HG03469 (cell line): ENCODE data around the gene FAM174C.

Source experiments
- ATAC-seq: cut with Tn5 transposase; IDR thresholded peaks from one replicate; pipeline ENCODE4 v1.9.1; 2021; ENCODE audit warnings: mild to moderate bottlenecking, moderate library complexity, moderate number of reproducible peaks; ENCODE audit not compliant: unreplicated experiment

FAM174C gene

DNA sequence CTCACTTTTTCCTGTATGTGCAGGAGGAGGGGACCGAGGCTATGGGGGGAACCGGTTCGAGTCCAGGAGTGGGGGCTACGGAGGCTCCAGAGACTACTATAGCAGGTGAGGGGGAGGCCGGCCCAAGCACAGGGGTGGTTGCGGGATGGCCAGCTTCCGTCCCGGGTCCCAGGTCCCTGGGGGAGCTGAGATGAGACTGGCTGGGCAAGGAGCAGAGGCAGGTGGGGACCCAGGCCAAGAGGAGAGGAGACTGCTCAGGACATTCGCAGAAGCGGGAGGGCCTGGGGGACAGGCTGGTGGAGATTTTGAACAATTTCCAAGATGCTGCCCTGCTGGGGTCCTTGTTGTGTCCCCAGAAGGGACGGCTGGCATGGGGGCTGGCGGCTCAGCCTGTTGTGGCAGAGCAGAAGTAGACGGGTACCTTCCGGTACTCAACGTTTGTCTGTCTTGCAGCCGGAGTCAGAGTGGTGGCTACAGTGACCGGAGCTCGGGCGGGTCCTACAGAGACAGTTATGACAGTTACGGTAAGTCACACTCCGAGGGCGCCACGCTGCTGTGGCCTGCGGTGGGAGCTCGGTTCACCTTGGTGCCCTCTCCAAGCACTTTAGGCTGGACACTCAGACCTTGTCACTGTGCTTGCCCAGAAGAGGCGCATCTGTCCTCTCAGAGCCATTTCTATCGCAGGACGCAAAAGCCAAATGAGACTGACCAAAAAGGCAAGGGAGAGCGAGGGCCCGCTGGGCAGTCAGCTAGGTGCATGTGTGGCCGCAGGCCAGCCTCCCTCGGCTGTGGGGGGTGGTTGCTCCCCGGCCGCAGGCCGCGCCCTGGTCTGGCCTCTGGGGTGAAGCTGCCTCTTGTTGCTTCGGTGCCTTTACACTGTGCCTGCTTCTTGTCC, 3.6 kb upstream of the FAM174C start:
- no peak for ATAC-seq

DNA sequence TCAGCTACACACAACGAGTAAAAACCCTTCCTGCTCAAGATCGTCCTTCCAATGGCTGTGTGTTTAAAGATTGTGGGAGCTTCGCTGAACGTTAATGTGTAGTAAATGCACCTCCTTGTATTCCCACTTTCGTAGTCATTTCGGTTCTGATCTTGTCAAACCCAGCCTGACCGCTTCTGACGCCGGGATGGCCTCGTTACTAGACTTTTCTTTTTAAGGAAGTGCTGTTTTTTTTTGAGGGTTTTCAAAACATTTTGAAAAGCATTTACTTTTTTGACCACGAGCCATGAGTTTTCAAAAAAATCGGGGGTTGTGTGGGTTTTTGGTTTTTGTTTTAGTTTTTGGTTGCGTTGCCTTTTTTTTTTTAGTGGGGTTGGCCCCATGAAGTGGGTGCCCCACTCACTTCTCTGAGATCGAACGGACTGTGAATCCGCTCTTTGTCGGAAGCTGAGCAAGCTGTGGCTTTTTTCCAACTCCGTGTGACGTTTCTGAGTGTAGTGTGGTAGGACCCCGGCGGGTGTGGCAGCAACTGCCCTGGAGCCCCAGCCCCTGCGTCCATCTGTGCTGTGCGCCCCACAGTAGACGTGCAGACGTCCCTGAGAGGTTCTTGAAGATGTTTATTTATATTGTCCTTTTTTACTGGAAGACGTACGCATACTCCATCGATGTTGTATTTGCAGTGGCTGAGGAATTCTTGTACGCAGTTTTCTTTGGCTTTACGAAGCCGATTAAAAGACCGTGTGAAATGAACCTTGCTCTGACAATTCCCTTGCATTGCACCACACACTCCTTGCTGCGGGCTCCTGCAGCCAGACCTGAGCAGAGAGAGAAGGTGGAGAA, 2.7 kb upstream of the FAM174C start:
- no peak for ATAC-seq

GRCh38 chr19:1273263-1274041, 1.9 kb upstream of the FAM174C start:
- no peak for ATAC-seq

- no peak for ATAC-seq
These were observed 1.1 kb upstream of the FAM174C start for GRCh38 chr19:1274081-1274851.

GRCh38 chr19:1274852-1275259, 474 bp upstream of the FAM174C start:
- no peak for ATAC-seq

DNA sequence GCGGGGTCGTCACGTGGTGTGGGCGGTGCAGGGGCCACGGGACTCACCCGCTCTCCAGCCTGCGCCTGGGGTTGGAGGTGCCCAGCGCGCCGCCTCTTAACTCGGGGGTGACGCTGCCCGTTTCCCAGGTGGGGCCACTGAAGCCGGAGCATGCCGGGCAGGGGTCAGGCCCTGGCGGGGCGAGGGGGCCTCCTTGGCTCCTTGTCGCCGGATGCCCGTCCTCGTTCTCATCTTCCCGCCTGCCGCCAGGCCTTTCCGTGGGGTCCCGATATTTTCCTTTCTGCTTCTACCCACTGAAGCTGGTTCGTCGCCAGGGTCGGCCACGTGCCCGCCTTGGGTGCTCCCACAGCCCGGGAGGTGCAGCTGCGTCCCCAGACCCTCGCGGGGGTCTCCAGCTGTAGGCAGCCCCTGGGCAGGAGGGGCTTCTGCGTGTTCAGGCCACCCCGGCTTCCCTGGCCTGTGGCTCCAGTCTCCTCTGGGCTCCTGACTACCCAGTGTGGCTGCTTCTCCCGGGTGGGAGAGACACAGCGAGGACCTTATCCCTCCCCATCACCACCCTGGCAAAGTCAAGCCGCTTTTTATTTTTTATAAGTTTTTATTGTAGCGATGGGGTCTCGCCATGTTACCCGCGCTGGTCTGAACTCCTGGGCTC, 772 bp downstream of the FAM174C start:
- peak; percentile 14 for ATAC-seq

DNA sequence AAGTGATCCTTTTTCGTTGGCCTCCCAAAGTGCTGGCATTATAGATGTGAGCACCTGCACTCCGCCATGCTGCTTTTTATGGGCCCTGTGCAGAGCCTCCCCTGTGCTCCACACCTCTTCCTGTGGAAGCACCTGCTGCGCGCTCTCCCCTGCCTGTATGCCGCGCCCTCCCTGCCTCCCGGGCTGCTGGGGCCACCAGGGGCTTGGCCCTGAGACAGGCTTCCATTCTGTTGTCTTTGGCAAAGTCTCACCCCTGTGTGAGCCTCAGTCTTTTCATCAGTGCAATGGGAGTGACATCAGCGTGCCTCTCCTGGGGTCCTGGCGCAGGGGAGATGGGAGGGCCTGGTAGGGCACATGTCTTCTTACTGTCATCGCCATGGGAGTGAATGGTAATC, 1.3 kb downstream of the FAM174C start:
- no peak for ATAC-seq

GRCh38 chr19:1277061-1277460, 1.7 kb downstream of the FAM174C start:
- no peak for ATAC-seq

DNA sequence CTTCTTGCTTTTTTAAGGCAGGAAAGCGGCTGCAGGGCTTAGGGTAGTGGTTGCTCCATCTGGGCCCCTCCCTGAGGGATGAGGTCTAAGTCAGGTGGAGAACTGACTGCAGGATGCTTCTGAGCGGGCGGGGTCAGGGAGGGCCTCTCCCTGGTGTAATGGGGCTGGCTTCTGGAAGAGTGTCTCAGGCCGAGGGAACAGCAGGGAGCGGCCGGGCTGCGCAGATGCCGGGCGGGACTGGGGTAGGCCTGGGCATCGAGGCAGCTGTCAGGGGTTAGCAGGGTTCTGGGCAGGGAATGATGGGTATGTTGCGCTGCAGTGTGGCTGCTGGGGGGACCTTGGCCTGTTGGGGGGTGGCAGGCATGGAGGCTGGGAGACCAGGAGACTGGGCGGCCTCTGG, 2.7 kb downstream of the FAM174C start:
- ATAC-seq = no peak

DNA sequence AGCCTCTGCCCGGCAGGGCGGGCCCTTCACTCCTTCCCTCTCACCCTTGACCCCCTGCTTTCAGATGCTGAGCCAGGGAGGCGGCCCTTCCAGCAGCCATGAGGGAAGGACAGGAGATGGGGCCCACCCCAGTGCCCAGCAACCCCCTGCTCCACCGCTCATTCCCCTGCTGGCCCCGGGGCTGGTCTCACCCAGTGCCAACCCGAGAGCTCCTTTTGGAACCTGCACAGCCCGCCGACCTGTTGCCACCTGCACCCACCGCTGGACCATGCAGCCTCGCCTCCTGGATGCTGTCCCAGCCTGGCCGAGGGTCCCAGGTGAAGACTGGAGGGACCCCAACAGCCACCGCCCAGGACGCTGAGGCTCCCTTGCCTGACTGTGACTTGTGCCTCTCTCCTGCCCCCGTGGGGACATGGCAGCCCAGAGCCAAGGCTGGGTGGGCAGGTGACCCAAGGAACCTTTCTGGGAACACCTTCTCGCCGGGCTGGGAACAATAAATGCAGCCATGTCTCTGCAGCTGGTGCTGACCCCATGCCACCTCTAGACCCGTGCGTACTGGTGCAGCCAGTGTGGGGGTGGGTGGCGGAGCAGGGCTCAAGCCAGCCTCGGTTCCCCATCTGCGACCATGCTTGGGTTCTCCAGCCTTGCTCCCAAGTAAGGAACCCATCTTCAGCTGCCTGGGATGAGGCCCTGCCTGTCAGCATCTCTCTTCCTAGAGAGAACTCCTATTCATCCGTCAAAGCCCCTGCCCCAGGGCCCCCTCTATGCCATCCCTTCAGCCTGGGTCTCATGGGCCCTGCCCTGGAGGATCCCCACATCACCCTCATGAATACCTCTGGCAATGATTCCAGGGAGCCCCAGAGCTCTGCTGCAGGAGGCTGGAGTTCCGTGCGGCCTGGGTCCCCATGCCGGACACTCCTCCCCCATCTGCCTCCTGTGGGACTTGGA, 3.7 kb downstream of the FAM174C start:
- no peak for ATAC-seq

DNA sequence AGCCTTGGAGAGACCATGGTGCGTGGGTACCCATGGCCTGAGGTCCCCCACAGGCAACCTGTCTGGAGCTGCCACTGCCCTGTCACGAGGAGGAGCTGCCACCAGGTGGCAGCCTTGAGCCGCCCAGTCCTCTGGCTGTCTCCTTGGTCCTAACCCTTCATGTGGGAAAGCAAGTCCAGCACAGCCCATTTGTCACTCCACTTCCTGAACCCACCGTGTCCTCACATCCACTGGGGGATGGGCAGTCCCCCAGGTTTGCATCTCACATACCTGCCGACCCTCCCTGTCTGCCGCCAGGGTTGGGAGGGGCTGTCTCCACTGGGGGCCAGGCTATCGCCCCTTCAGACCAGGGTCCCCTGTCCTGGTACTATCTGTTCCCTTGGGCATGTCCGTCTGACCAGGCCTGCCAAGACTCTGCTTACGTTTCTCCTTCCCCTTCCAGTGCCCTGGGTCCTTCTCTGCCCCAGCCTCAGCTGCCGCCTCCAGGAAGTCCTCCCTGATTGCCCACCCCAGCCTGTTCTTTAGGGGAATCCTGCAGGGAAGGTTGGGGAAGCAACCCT, 4.5 kb downstream of the FAM174C start:
- no peak for ATAC-seq

DNA sequence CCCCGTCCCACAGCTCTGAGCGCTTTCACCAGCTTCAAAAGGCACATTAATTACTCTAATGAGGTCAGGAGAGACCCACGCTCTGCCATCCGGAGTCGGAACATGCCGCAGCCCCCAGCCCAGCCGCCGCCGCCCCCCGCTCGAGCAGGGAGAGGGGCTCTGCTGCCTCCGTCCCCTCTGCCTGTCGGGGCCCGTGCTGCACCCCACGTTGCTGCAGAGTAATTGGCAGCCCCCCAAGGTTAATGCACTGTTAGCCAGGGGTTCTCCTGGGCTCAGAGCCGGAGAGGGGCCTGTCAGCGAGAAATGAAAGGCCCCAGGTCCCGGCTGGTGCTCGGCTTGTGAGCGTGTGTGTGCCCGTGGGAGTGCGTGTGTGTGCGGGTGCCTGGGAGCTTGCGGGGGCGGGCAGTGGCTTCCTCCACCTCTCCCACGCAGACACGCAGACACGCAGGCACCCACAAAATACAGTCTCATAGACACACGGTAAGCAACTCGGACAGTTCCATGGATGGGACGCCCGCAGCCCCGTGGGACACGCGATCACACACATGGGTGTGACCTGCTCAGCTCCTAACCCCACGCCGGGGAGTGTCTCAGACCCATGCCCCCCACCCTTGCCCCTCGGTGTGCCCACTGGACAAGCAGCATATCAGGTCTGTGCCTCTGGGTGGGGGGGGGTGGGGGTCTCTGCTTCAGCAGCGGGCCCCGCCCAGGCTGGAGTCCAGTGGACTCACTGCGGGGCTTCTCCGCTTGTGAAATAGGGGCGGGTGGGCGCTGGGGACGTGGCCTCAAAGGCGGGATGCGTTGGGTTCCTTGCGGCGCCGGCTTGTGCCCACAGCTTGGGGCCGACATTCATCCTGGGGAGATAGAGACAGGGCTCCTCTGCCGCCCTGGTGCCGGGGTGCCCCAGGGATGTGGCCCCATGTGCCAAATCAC, 5.6 kb downstream of the FAM174C start:
- no peak for ATAC-seq

GRCh38 chr19:1281569-1282287, 6.4 kb downstream of the FAM174C start:
- ATAC-seq = no peak

DNA sequence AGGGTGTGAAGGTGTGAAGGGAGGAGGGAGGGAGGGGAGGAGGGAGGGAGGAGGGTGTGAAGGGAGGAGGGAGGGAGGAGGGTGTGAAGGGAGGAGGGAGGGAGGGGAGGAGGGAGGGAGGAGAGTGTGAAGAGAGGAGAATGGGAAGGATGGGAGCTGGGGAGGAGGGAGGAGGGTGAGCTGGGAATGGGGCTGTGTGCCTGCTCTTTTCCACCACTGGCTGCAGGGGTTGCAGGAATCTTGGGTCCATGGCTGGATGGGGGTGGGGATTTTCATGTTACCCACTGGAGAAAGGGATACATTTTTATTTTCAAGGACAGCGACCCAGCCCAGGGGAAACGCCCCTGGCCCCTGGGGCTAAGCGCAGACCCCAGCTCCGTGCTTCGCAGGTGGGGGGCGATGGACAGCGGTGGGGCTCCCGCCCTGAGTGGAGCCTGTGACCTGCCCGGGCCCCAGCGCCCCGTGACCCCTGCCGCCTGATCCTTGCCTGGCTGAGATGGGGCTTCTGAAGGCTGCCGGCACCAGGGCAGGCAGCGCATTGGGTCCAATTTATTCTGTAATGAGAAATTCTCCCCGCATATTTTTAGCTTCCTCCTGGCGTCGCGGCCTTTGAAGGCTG, 7.4 kb downstream of the FAM174C start:
- no peak for ATAC-seq

GRCh38 chr19:1283207-1283916, 8.0 kb downstream of the FAM174C start:
- ATAC-seq = no peak

GRCh38 chr19:1283917-1284292, 8.6 kb downstream of the FAM174C start:
- no peak for ATAC-seq
